Fibroblast of upper back skin (primary cell): ENCODE data around the gene TTLL4.

Experiments used
- DNase-seq: peaks from one replicate; pipeline ENCODE4 v3.0.0-alpha.2; 2013

TTLL4 gene

DNA sequence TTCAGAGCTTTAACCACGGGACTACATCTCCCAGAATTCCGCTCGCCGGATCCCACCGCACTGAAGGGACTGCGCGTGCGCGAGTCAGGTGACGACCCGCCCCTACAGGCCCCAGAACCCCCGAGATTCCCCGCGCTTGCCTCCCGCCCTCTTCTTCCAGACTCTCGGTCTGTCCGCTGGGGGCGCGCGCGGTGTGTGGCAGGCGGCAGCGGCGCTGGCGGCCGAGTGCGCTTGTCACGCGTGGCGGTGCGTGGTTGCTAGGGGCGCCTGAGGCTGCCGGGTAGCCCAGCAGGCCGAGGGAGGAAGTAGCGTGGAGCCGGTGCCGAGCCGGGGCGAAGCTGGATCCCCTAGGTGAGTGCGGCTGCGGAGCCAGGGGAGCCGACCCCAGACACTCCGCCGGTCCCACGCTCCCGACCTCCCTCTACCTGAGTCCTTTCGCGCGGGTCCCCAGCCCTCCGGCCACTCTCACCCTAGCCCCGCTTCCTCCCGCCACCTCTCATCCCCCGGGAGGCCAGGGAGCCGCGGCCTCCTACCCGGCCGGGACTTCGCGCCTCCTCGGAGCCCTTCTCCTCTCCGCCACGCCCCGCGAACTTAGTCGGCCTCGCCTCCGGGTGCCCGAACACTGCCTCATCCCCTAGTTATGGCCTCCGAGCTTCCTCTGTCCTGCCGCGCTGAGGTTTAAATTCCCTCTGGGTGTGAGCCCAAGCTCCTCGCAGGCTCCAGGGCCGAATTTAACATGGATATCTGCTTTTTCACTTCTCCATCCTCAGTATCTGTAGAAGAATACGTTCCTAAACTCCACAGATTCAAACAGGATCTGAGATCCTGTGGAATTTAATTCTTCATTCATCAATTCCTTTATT is at the start of gene TTLL4:
TTLL4 (plus strand) TSS at position 149 of the 863 bp plus-strand sequence. CDS start 26,842 bp downstream, outside the sequence.
- DNase-seq, result peak; percentile 97

DNA sequence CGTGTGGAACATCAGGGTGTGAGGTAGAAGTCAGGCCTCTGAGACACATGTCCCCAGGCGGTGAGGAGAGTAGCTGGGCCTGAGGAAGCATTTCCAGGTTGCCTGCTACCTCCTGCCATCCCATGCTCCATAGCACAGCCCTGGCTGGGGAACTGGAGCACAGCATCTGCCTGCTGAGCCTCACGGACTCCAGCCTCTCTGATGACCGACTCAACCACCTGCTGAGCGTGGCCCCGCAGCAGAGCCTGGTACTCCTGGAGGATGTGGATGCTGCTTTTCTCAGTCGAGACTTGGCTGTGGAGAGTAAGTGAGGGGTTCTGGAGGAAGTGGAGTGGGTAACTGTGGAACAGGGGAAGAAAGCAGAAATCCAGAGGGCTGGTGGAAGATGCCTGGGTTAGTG is 48.3 kb upstream of the TTLL4 start:
- no peak for DNase-seq

GRCh38 chr2:218662827-218663226 is 47.8 kb upstream of the TTLL4 start:
- DNase-seq, result no peak

- DNase-seq, result no peak
Observed at GRCh38 chr2:218663901-218664300, 46.7 kb upstream of the TTLL4 start.

- DNase-seq, result no peak
Observed at GRCh38 chr2:218664653-218665052, 46.0 kb upstream of the TTLL4 start.

DNA sequence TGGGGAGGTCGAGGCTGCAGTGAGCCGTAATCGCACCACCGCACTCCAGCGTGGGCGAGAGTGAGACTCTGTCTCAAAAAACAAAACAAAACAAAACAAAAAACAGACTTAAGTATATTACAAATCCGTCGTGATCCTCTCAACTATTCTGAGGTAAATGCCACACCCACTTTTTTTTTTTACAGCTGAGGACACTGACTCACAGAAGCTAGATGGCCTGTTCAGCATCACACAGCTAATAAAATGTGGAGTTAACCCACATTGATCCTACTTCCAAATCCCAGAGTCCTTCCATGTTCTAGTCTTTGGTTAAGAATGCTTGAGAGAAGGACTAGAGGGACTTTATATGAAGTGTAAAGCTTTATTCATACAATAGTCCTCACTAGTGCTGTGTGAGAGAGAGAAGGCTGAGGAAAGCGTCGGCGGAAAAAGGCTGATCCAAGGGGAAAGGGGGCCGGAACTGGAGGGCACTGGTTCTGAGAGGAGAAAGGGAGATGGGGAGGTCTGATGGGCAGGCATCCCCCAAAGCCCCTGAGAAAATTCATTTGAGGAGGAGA is 39.5 kb upstream of the TTLL4 start:
- no peak for DNase-seq

DNA sequence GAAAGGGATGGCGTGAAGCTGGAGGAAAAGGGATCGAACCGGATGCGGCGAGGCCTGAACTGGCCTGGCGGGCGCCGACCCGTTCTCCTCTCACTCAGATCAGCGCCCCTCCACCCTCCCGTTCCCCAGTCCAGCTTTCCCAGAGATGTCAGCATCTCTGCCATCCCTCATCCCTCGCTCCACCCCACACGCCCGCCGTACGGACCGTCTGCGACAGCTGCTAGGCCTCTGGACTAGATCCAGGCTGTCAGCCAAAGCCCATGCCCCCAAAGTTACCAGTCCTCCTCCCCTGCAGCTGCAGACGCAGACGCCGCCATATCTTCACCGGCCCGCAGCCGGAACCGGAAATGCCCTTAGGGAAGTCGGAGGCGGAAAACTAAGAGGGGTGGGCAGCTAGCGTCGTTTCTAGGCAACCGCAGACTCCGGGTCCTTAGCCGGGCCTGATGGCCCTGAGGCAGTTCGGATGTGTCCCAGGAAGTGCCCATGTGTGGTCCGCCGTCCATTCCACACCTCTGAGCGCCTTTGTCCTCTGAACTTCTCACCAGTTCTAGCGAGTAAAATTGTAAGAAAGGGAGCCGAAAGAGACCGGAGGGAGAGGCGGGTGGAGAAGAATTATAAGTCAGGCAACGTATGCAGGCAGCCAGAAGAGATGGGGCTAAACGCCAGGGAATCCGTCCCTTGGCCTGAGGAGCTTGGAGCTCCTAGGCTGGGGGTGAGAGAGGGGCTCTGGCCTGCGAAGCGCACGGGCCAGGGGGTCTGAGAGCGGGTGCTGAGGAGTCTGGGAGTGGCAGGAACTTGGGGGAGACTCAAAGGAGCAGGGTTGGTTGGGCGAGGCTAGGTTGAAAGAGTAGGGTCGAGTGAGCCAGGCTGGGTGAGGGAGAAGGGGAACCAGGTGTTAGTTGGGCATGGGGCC is 38.7 kb upstream of the TTLL4 start, which contains the start of the genes RNF25 and STK36:
RNF25 (minus strand) TSS at position 349 of the 913 bp plus-strand sequence; CDS start at position 317, 32 bp downstream.
STK36 (plus strand) TSS at position 433 of the 913 bp plus-strand sequence. CDS start 744 bp downstream, outside the sequence.
- peak; percentile 90 for DNase-seq

GRCh38 chr2:218679119-218679518 is 31.5 kb upstream of the TTLL4 start:
- DNase-seq, result no peak

GRCh38 chr2:218680061-218680460 is 30.6 kb upstream of the TTLL4 start:
- DNase-seq, result no peak

GRCh38 chr2:218687400-218688060 is 23.1 kb upstream of the TTLL4 start:
- DNase-seq, result peak; percentile 76

GRCh38 chr2:218691234-218691633 is 19.4 kb upstream of the TTLL4 start:
- peak; percentile 61 for DNase-seq

GRCh38 chr2:218694405-218695145 is 16.1 kb upstream of the TTLL4 start:
- peak; percentile 35 for DNase-seq

DNA sequence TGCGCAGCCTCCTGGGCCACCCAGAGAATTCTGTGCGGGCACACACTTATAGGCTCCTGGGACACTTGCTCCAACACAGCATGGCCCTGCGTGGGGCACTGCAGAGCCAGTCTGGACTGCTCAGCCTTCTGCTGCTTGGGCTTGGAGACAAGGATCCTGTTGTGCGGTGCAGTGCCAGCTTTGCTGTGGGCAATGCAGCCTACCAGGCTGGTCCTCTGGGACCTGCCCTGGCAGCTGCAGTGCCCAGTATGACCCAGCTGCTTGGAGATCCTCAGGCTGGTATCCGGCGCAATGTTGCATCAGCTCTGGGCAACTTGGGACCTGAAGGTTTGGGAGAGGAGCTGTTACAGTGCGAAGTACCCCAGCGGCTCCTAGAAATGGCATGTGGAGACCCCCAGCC is 11.8 kb upstream of the TTLL4 start:
- no peak for DNase-seq

DNA sequence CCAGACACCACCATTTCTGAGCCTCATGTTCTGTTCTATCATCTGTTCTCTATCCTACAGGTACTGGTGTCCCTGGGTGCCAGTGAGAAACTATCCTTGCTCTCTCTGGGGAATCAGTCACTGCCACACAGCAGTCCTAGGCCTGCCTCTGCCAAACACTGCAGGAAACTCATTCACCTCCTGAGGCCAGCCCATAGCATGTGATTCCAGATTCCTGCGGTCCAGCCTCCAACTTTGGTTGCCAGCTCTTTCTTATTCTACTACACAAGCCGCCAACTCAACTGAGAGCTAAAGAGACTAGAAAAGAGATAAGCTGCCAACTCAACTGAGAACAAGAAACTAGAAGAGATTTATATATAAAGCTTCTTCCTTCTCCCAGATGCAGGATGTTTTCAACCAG is 8.8 kb upstream of the TTLL4 start:
- no peak for DNase-seq

GRCh38 chr2:218703341-218703740 is 7.3 kb upstream of the TTLL4 start:
- no peak for DNase-seq

GRCh38 chr2:218708086-218708485 is 2.5 kb upstream of the TTLL4 start:
- DNase-seq, result no peak

DNA sequence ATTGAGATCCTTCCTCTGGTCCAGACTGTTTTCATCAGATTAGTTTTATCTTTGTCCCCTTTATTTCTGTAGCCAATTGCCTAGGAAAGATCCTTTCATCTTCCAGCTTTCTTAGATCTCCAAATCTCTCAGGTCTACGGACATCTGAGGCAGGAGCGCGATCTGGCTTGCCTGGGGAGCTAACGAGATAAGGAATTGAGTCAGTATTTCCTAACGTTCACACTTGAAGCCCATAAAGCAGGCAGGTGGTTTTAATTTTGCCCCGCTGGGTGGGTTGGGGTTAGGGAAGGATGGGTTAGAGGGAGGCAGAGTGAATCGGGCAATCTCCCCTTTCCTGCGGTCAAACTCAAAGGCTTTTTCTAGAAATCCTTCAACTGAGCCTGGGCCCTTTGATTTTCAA is 727 bp upstream of the TTLL4 start:
- no peak for DNase-seq

GRCh38 chr2:218710334-218710686 is 325 bp upstream of the TTLL4 start:
- no peak for DNase-seq

DNA sequence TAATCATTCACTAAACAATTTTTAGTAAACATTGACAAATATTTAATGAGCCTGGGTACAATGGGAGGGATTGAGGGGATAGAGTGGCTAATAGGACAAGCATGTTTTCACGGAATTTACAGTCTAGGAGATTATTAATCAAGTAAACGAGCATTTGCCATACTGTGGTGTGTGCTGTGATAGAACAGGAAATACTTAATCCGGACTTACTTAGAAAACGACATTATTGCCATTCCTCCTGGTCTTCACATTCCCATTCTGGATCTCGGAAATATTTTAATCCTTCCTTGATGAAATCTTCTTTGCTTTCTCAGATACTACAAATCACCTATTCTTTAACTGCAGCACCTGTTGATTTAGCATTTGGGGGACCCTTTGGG is 905 bp downstream of the TTLL4 start:
- peak; percentile 48 for DNase-seq

GRCh38 chr2:218713922-218714321 is 3.3 kb downstream of the TTLL4 start:
- no peak for DNase-seq

GRCh38 chr2:218716070-218716469 is 5.4 kb downstream of the TTLL4 start:
- DNase-seq, result no peak

- no peak for DNase-seq
Observed at GRCh38 chr2:218717262-218717661, 6.6 kb downstream of the TTLL4 start.
